IMR-90 (cell line): ENCODE data around the gene IFIH1. TPM values are rescaled to one million over a fixed set of nuclear protein-coding genes. Genes with fewer than 3 reads are reported as not detected.

Experiments
- ATAC-seq: fragments of 200-7000 bp; cut with Tn5 transposase; 2 replicates; pipeline ENCODE4 v1.9.1; 2020; ENCODE audit warnings: low read depth, mild to moderate bottlenecking, moderate library complexity
- BruUV-seq: library from RNA; stranded (reverse); fragments of 400-500 nt; replicated peaks from 2 replicates; lab custom pipeline; 2021; lab: Mats Ljungman, UMichigan
- CTCF ChIA-PET: fragments of 300-600 bp; formaldehyde crosslinking; extraction: SDS; loops from one replicate; lab custom pipeline; 2021; ENCODE audit warnings: antibody characterized with exemption; lab: Yijun Ruan, JAX
- POLR2A ChIA-PET: fragments of 300-600 bp; sonication (Branson Sonifier 250); formaldehyde crosslinking; loops from one replicate; lab custom pipeline; 2022; ENCODE audit warnings: antibody characterized with exemption; ENCODE audit not compliant: unreplicated experiment; lab: Charles Lee
- DNase-seq: peaks from one replicate; pipeline ENCODE4 v3.0.0; 2013
- H2AFZ ChIP-seq: replicated peaks from 2 replicates; pipeline ENCODE3; 2013; ENCODE audit warnings: low read length, mild to moderate bottlenecking; ENCODE audit not compliant: poor library complexity
- H2AK5ac ChIP-seq: 2 replicates; pipeline ENCODE4 v1.6.1; 2013; ENCODE audit warnings: low read depth, low read length, inconsistent platforms
- H2AK9ac ChIP-seq: replicated peaks from 2 replicates; pipeline ENCODE3; 2013; ENCODE audit warnings: mild to moderate bottlenecking, low read depth, low read length, moderate library complexity; ENCODE audit not compliant: poor library complexity
- H2BK120ac ChIP-seq: 2 replicates; pipeline ENCODE4 v1.6.1; 2013; ENCODE audit warnings: low read depth, low read length, inconsistent platforms
- H2BK15ac ChIP-seq: 3 replicates; pipeline ENCODE4 v1.6.1; 2013; ENCODE audit warnings: low read depth, low read length, inconsistent platforms
- H2BK20ac ChIP-seq: 2 replicates; pipeline ENCODE4 v1.6.1; 2013; ENCODE audit warnings: low read depth, mild to moderate bottlenecking, inconsistent platforms, low read length, moderate library complexity
- H2BK5ac ChIP-seq: 2 replicates; pipeline ENCODE4 v1.6.1; 2013; ENCODE audit warnings: mild to moderate bottlenecking, low read depth, low read length, inconsistent platforms; ENCODE audit not compliant: poor library complexity, severe bottlenecking
- H3K14ac ChIP-seq: replicated peaks from 2 replicates; pipeline ENCODE4 v1.6.1; 2013; ENCODE audit warnings: low read depth, low read length, inconsistent platforms
- H3K18ac ChIP-seq: 2 replicates; pipeline ENCODE4 v1.6.1; 2013; ENCODE audit warnings: low read depth, low read length, control low read depth
- H3K23ac ChIP-seq: 2 replicates; pipeline ENCODE4 v1.6.1; 2013; ENCODE audit warnings: low read depth, low read length, inconsistent platforms
- H3K27ac ChIP-seq: 2 replicates; pipeline ENCODE4 v1.5.1; 2013; ENCODE audit warnings: mild to moderate bottlenecking, control low read depth, low read length; ENCODE audit not compliant: insufficient read depth
- H3K27me3 ChIP-seq: 2 replicates; pipeline ENCODE4 v1.6.1; 2013; ENCODE audit warnings: low read length; ENCODE audit not compliant: control insufficient read depth, insufficient read depth
- H3K36me3 ChIP-seq: 2 replicates; pipeline ENCODE4 v1.6.1; 2013; ENCODE audit warnings: low read length, mixed read lengths; ENCODE audit not compliant: control insufficient read depth, insufficient read depth
- H3K4ac ChIP-seq: 2 replicates; pipeline ENCODE4 v1.6.1; 2013; ENCODE audit warnings: low read depth, low read length, inconsistent platforms
- H3K4me1 ChIP-seq: 2 replicates; pipeline ENCODE4 v1.6.1; 2013; ENCODE audit warnings: low read length, mixed read lengths; ENCODE audit not compliant: control insufficient read depth, insufficient read depth
- H3K4me2 ChIP-seq: 2 replicates; pipeline ENCODE4 v1.6.1; 2013; ENCODE audit warnings: low read depth, mild to moderate bottlenecking, control low read depth, low read length, moderate library complexity
- H3K4me3 ChIP-seq: 2 replicates; pipeline ENCODE4 v1.5.1; 2013; ENCODE audit warnings: low read depth, mild to moderate bottlenecking, control low read depth, low read length, moderate library complexity; ENCODE audit not compliant: insufficient read depth
- H3K56ac ChIP-seq: 2 replicates; pipeline ENCODE4 v1.6.1; 2013; ENCODE audit warnings: low read length, inconsistent platforms; ENCODE audit not compliant: insufficient read depth; ENCODE audit errors: extremely low read depth
- H3K79me1 ChIP-seq, 2 experiments: 2 replicates each; pipeline ENCODE4 v1.6.1; 2013; ENCODE audit warnings: low read length in 2 of 2, inconsistent platforms in 1 of 2, low read depth in 1 of 2
- H3K9ac ChIP-seq: 2 replicates; pipeline ENCODE4 v1.6.1; 2013; ENCODE audit warnings: low read depth, low read length, control low read depth
- H3K9me1 ChIP-seq: 2 replicates; pipeline ENCODE4 v1.6.1; 2013; ENCODE audit warnings: low read length, inconsistent platforms; ENCODE audit not compliant: insufficient read depth
- H3K9me3 ChIP-seq: 2 replicates; pipeline ENCODE4 v1.6.1; 2013; ENCODE audit warnings: low read length; ENCODE audit not compliant: control insufficient read depth, insufficient read depth
- H4K20me1 ChIP-seq: 2 replicates; pipeline ENCODE4 v1.6.1; 2013; ENCODE audit warnings: low read length, inconsistent platforms; ENCODE audit not compliant: insufficient read depth
- H4K5ac ChIP-seq: 2 replicates; pipeline ENCODE4 v1.6.1; 2013; ENCODE audit warnings: mild to moderate bottlenecking, low read depth, low read length, control low read depth
- H4K8ac ChIP-seq, 2 experiments: 2 replicates each; pipeline ENCODE4 v1.6.1; 2013; ENCODE audit warnings: low read depth in 2 of 2, low read length in 2 of 2, control low read depth in 1 of 2, inconsistent platforms in 1 of 2
- H4K91ac ChIP-seq: 2 replicates; pipeline ENCODE4 v1.6.1; 2013; ENCODE audit warnings: low read depth, low read length, inconsistent platforms; ENCODE audit not compliant: insufficient read depth
- BHLHE40 ChIP-seq: fragments of 150-350 bp; IDR thresholded peaks from 2 replicates; pipeline ENCODE4 v1.6.1; 2016; ENCODE audit warnings: mild to moderate bottlenecking, low read depth, low read length
- CHD1 ChIP-seq: IDR thresholded peaks from 2 replicates; pipeline ENCODE4 v1.6.1; 2012; ENCODE audit warnings: low read depth, low read length, improper control_type of control experiment
- FOS ChIP-seq: fragments of 150-350 bp; IDR thresholded peaks from 2 replicates; pipeline ENCODE4 v1.6.1; 2016; ENCODE audit warnings: low read depth, low read length
- MAZ ChIP-seq: IDR thresholded peaks from 2 replicates; pipeline ENCODE4 v1.6.1; 2012; ENCODE audit warnings: low read depth, mild to moderate bottlenecking, low read length, improper control_type of control experiment, moderate library complexity, borderline replicate concordance
- MXI1 ChIP-seq: IDR thresholded peaks from 2 replicates; pipeline ENCODE4 v1.6.1; 2012; ENCODE audit warnings: low read depth, mild to moderate bottlenecking, low read length, moderate library complexity, borderline replicate concordance
- NFE2L2 ChIP-seq: fragments of 150-350 bp; IDR thresholded peaks from 2 replicates; pipeline ENCODE4 v1.6.1; 2016; ENCODE audit warnings: low read depth, mild to moderate bottlenecking, low read length
- RAD21 ChIP-seq: IDR thresholded peaks from 2 replicates; pipeline ENCODE4 v1.6.1; 2012; ENCODE audit warnings: low read length, improper control_type of control experiment
- RCOR1 ChIP-seq: IDR thresholded peaks from 2 replicates; pipeline ENCODE4 v1.6.1; 2012; ENCODE audit warnings: mild to moderate bottlenecking, low read length, improper control_type of control experiment; ENCODE audit not compliant: insufficient replicate concordance
- WGBS, 2 experiments: methylation state at CpG; one replicate each; pipeline versions ENCODE4 v1.1.5 to v1.1.7; 2013; ENCODE audit warnings: missing lambda C conversion rate in 2 of 2; ENCODE audit not compliant: insufficient read length in 1 of 2; ENCODE audit errors: extremely low coverage in 2 of 2; 5-methylcytosine and 5-hydroxymethylcytosine counted together
- dilution Hi-C: fragments of 300-500 bp; cut with HindIII; formaldehyde crosslinking; loops from one replicate; pipeline ENCODE4 v1.14.3; 2018; ENCODE audit warnings: low sequenced_read_pairs; ENCODE audit not compliant: unreplicated experiment
- in situ Hi-C: fragments of 300-500 bp; cut with MboI; formaldehyde crosslinking; loops from 3 replicates; pipeline ENCODE4 v1.14.3; 2019; ENCODE audit warnings: low sequenced_read_pairs, inconsistent platforms, mixed read lengths
- intact Hi-C: fragments of 100-400 bp; cut with micrococcal nuclease; formaldehyde crosslinking; loops from 2 replicates; pipeline ENCODE4 v1.10.0; 2022
- polyA plus RNA-seq, 3 experiments: library from polyadenylated mRNA; depleted of rRNA; stranded (reverse); fragments of >200 nt; gene quantifications; 2 replicates each; pipeline ENCODE4 v1.2.3, GENCODE V29; 2012; ENCODE audit warnings: low replicate concordance in 1 of 3
- total RNA-seq: library from RNA; depleted of rRNA; stranded (reverse); fragments of >200 nt; gene quantifications from 2 replicates; pipeline ENCODE4 v1.2.3, GENCODE V29; 2012
- TF ChIP-seq, protein P1 (sequence below): fragments of 150-350 bp; IDR thresholded peaks from 2 replicates; pipeline ENCODE4 v1.6.1; 2017; ENCODE audit warnings: mild to moderate bottlenecking, antibody characterized with exemption, low read length, low read depth

IFIH1 gene
- total and polyA plus RNA-seq, 2 of the 4 experiments (the other 2 are of a cell fraction) = 1.3 to 1.4 TPM

- H3K36me3 ChIP-seq = no peaks in the 10 kb centered on the region
- BruUV-seq = no TSS peak
- no peak overlapping the region for H3K4me2 ChIP-seq
- no peak overlapping the region for H3K23ac ChIP-seq
- H3K14ac ChIP-seq = no peak overlapping the region
- DNase-seq (no peak), ATAC-seq (no peak)
- dilution Hi-C loops = no loop called here
- no peak overlapping the region for H2BK5ac ChIP-seq
- H2BK20ac ChIP-seq = no peak overlapping the region
- H4K91ac ChIP-seq = no peak overlapping the region
- no peak overlapping the region for H2AFZ ChIP-seq
- H3K27me3 ChIP-seq = no peaks in the 10 kb centered on the region
- no peak overlapping the region for H3K56ac ChIP-seq
- H4K8ac ChIP-seq = no peak overlapping the region
- no peaks in the 10 kb centered on the region for H3K9me3 ChIP-seq
- H2AK5ac ChIP-seq = no peak overlapping the region
- ChIA-PET POLR2A (interaction anchor here (1.5 kb wide), 1 partner anchor 15 kb away, joined by 3 read pairs; no protein-coding TSS in a partner anchor), CTCF (interaction anchor here (0.7 to 2.0 kb wide), 2 partner anchors 32 to 57 kb away, joined by 4 to 5 read pairs; no protein-coding TSS in a partner anchor)
- H3K18ac ChIP-seq = no peak overlapping the region
- TF ChIP-seq BHLHE40 (no peak), RAD21 (no peak), RCOR1 (no peak), MXI1 (no peak), CHD1 (no peak), NFE2L2 (no peak), MAZ (no peak), FOS (no peak)
- TF ChIP-seq, protein P1, sequence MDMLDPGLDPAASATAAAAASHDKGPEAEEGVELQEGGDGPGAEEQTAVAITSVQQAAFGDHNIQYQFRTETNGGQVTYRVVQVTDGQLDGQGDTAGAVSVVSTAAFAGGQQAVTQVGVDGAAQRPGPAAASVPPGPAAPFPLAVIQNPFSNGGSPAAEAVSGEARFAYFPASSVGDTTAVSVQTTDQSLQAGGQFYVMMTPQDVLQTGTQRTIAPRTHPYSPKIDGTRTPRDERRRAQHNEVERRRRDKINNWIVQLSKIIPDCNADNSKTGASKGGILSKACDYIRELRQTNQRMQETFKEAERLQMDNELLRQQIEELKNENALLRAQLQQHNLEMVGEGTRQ = no peak
- no peak overlapping the region for H2BK120ac ChIP-seq
- H4K5ac ChIP-seq = no peak overlapping the region
- no peak overlapping the region for H3K9ac ChIP-seq
- H2BK15ac ChIP-seq = no peak overlapping the region
- no peaks in the 10 kb centered on the region for H3K79me1 ChIP-seq
- in situ Hi-C loops = no loop called here
- WGBS, 2 experiments = no CpG with 5 or more reads among the region's 4 CpGs
- no peak overlapping the region for H3K4ac ChIP-seq
- H3K27ac ChIP-seq = no peak overlapping the region
- H4K20me1 ChIP-seq = no peaks in the 10 kb centered on the region
- no peak overlapping the region for H3K4me3 ChIP-seq
- H2AK9ac ChIP-seq = no peak overlapping the region
- peaks cover under 1% of the 10 kb centered on the region; the same call in 1 of the 2 replicates for H3K4me1 ChIP-seq
- intact Hi-C loops = no loop called here
- no peaks in the 10 kb centered on the region for H3K9me1 ChIP-seq
These were observed 41.1 kb downstream of the IFIH1 start for GRCh38 chr2:162277381-162277780.
